Endothelial cell (in vitro differentiated cells): ENCODE results near the gene TNIK. TPM values are rescaled to one million over a fixed set of nuclear protein-coding genes. Genes with fewer than 3 reads are reported as not detected.

Experiments used
- DNase-seq: peaks from one replicate; pipeline ENCODE4 v3.0.0; 2021; ENCODE audit warnings: low spot score
- H3K27ac Mint-ChIP-seq: one replicate; pipeline ENCODE4 v1.8.0; 2021; ENCODE audit warnings: mixed read lengths, inconsistent platforms; ENCODE audit not compliant: unreplicated experiment
- H3K27me3 Mint-ChIP-seq: one replicate; pipeline ENCODE4 v1.8.0; 2021; ENCODE audit warnings: mild to moderate bottlenecking, moderate library complexity, mixed read lengths, inconsistent platforms; ENCODE audit not compliant: unreplicated experiment
- H3K36me3 Mint-ChIP-seq: one replicate; pipeline ENCODE4 v1.8.0; 2021; ENCODE audit warnings: mild to moderate bottlenecking, low read depth, mixed read lengths, inconsistent platforms; ENCODE audit not compliant: unreplicated experiment
- H3K4me1 Mint-ChIP-seq: one replicate; pipeline ENCODE4 v1.8.0; 2021; ENCODE audit warnings: mild to moderate bottlenecking, mixed read lengths, inconsistent platforms; ENCODE audit not compliant: unreplicated experiment
- H3K4me3 Mint-ChIP-seq: one replicate; pipeline ENCODE4 v1.8.0; 2021; ENCODE audit warnings: mild to moderate bottlenecking, mixed read lengths, inconsistent platforms; ENCODE audit not compliant: unreplicated experiment
- H3K9me3 Mint-ChIP-seq: one replicate; pipeline ENCODE4 v1.8.0; 2021; ENCODE audit warnings: mixed read lengths, inconsistent platforms; ENCODE audit not compliant: unreplicated experiment
- CTCF ChIP-seq: fragments of 200-600 bp; sonication (generic); IDR thresholded peaks from one replicate; pipeline ENCODE4 v1.5.0; 2021; ENCODE audit warnings: antibody characterized with exemption; ENCODE audit not compliant: unreplicated experiment
- total RNA-seq: library from RNA; stranded (reverse); fragmentation: NEBNext Ultra II Directional; extraction: Animal tissue kit (Norgen Biotek cat#: 25700); gene quantifications from one replicate; pipeline ENCODE4 v1.2.1, GENCODE V29; 2021; ENCODE audit not compliant: unreplicated experiment

The TNIK gene
- total RNA-seq, 1 donor from 2014 or later: 67.0 TPM

- peak; percentile 48 for DNase-seq
- peaks cover 61% of the 10 kb centered on the region for H3K4me1 Mint-ChIP-seq
- no peaks in the 10 kb centered on the region for H3K36me3 Mint-ChIP-seq
- H3K27ac Mint-ChIP-seq: peak overlapping the region; percentile 85
- H3K4me3 Mint-ChIP-seq: peak overlapping the region; percentile 98
- H3K27me3 Mint-ChIP-seq: peaks cover 15% of the 10 kb centered on the region
- no peaks in the 10 kb centered on the region for H3K9me3 Mint-ChIP-seq
- TF ChIP-seq CTCF: no peak
Observed at GRCh38 chr3:171459137-171459941, 866 bp downstream of the TNIK start.

- Mint-ChIP-seq H3K9me3 (no peaks in the 10 kb centered on the region), H3K36me3 (no peaks in the 10 kb centered on the region), H3K27ac (peak overlapping the region; percentile 85), H3K4me1 (peaks cover 58% of the 10 kb centered on the region), H3K4me3 (peak overlapping the region; percentile 98), H3K27me3 (peaks cover 15% of the 10 kb centered on the region)
- DNase-seq: peak; percentile 37
- no peak for TF ChIP-seq CTCF
Observed at GRCh38 chr3:171458864-171459136, 1.4 kb downstream of the TNIK start.

GRCh38 chr3:171458071-171458863, 1.9 kb downstream of the TNIK start:
- Mint-ChIP-seq H3K4me1 (peaks cover 58% of the 10 kb centered on the region), H3K9me3 (no peaks in the 10 kb centered on the region), H3K36me3 (no peaks in the 10 kb centered on the region), H3K27ac (peak overlapping the region; percentile 85), H3K4me3 (peak overlapping the region; percentile 98), H3K27me3 (peaks cover 15% of the 10 kb centered on the region)
- TF ChIP-seq CTCF: no peak
- DNase-seq: peak; percentile 29

- no peak for TF ChIP-seq CTCF
- Mint-ChIP-seq H3K4me1 (peaks cover 57% of the 10 kb centered on the region), H3K9me3 (no peaks in the 10 kb centered on the region), H3K27me3 (peaks cover 15% of the 10 kb centered on the region), H3K36me3 (no peaks in the 10 kb centered on the region), H3K27ac (peak overlapping the region; percentile 49), H3K4me3 (peak overlapping the region; percentile 98)
- no peak for DNase-seq
Observed at GRCh38 chr3:171457607-171458061, 2.6 kb downstream of the TNIK start.
